A549 (cell line): ENCODE data around the gene TRAPPC10. TPM values are rescaled to one million over a fixed set of nuclear protein-coding genes. Genes with fewer than 3 reads are reported as not detected.

Source experiments
- ATAC-seq, 2 experiments: fragments of 200-7000 bp in 1 of 2; fragments of >200 bp in 1 of 2; cut with Nextera tagmentation in 1 of 2; cut with Tn5 transposase in 1 of 2; 3 replicates each; pipeline versions ENCODE4 v1.8.0 to v1.9.1; 2018 to 2020; ENCODE audit warnings: mild to moderate bottlenecking in 1 of 2, moderate library complexity in 1 of 2
- CTCF ChIA-PET: fragments of 300-600 bp; sonication (Branson Sonifier 250); formaldehyde crosslinking; extraction: SDS; loops from one replicate; lab custom pipeline; 2021; ENCODE audit warnings: antibody characterized with exemption, inconsistent platforms; lab: Yijun Ruan, JAX
- POLR2A ChIA-PET: fragments of 350-600 bp; formaldehyde crosslinking; extraction: SDS; loops from one replicate; lab custom pipeline; 2021; ENCODE audit warnings: antibody characterized with exemption, inconsistent platforms; lab: Yijun Ruan, JAX
- DNase-seq, 2 experiments: peaks; one replicate each; pipeline versions ENCODE4 v3.0.0 to v3.0.0-alpha.2; 2011 to 2016; ENCODE audit warnings: low read depth in 1 of 2, low spot score in 1 of 2
- FAIRE-seq: peaks from 2 replicates; lab custom pipeline; 2011; peaks lifted over from hg19 to GRCh38; lab: Jason Lieb, UNC
- H3K27ac ChIP-seq, 2 experiments: fragments of >200 bp; sonication (Bioruptor Twin); formaldehyde crosslinking; 3 replicates each; pipeline ENCODE4 v1.5.1; 2016 to 2017
- H3K4me1 ChIP-seq: fragments of >200 bp; sonication (Bioruptor Twin); formaldehyde crosslinking; 3 replicates; pipeline ENCODE4 v1.6.1; 2016
- H3K4me2 ChIP-seq: fragments of >200 bp; sonication (Bioruptor Twin); formaldehyde crosslinking; 3 replicates; pipeline ENCODE4 v1.6.1; 2016
- H3K4me3 ChIP-seq: fragments of >200 bp; sonication (Bioruptor Twin); formaldehyde crosslinking; 3 replicates; pipeline ENCODE4 v1.5.1; 2016
- H3K9me3 ChIP-seq: fragments of >200 bp; sonication (Bioruptor Twin); formaldehyde crosslinking; 3 replicates; pipeline ENCODE4 v1.6.1; 2016
- CBX8 ChIP-seq: fragments of 200-600 bp; sonication (generic); IDR thresholded peaks from 2 replicates; pipeline ENCODE4 v1.6.1; 2016
- CHD2 ChIP-seq: fragments of 150-350 bp; IDR thresholded peaks from 2 replicates; pipeline ENCODE4 v1.6.1; 2014; ENCODE audit warnings: low read length; ENCODE audit not compliant: partially characterized antibody
- EP300 ChIP-seq, 2 experiments: fragments of >200 bp; sonication (Bioruptor Twin); formaldehyde crosslinking; IDR thresholded peaks; 2 replicates in 1 of 2; 3 replicates in 1 of 2; pipeline ENCODE4 v1.6.1; 2016 to 2017
- FOSL2 ChIP-seq, 2 experiments: fragments of 450-650 bp in 1 of 2; fragments of >200 bp in 1 of 2; sonication (Bioruptor Twin) in 1 of 2; formaldehyde crosslinking; IDR thresholded peaks; 2 replicates each; pipeline versions ENCODE4 v1.5.0 to v1.6.1; 2016 to 2020; ENCODE audit warnings: mild to moderate bottlenecking in 1 of 2, moderate library complexity in 1 of 2
- HOXB13 ChIP-seq: fragments of 250-450 bp; sonication (Bioruptor Pico); IDR thresholded peaks from 2 replicates; pipeline ENCODE4 v1.5.0; 2020; ENCODE audit warnings: low read depth, mild to moderate bottlenecking, moderate library complexity
- JUN ChIP-seq, 2 experiments: fragments of >200 bp; sonication (Bioruptor Twin); formaldehyde crosslinking; IDR thresholded peaks; 2 replicates in 1 of 2; 3 replicates in 1 of 2; pipeline ENCODE4 v1.6.1; 2016 to 2017
- JUNB ChIP-seq: fragments of >200 bp; sonication (Bioruptor Twin); formaldehyde crosslinking; IDR thresholded peaks from 2 replicates; pipeline ENCODE4 v1.6.1; 2016
- MAFK ChIP-seq: fragments of 450-650 bp; IDR thresholded peaks from 2 replicates; pipeline ENCODE4 v1.6.1; 2014; ENCODE audit not compliant: partially characterized antibody
- MYC ChIP-seq: IDR thresholded peaks from 2 replicates; pipeline ENCODE4 v1.6.1; 2012; ENCODE audit warnings: mild to moderate bottlenecking, inconsistent platforms, low read length, improper control_type of control experiment, borderline replicate concordance
- RAD21 ChIP-seq, 2 experiments: fragments of >200 bp in 1 of 2; sonication (Bioruptor Twin) in 1 of 2; formaldehyde crosslinking in 1 of 2; IDR thresholded peaks in 1 of 2; conservative IDR thresholded peaks in 1 of 2; 2 replicates in 1 of 2; 3 replicates in 1 of 2; pipeline ENCODE4 v1.6.1; 2012 to 2018; ENCODE audit warnings: inconsistent platforms in 1 of 2
- RCOR1 ChIP-seq: fragments of 150-350 bp; IDR thresholded peaks from 2 replicates; pipeline ENCODE4 v1.6.1; 2014; ENCODE audit warnings: antibody characterized with exemption, low read length, low read depth
- SMC3 ChIP-seq: fragments of >200 bp; sonication (Bioruptor Twin); formaldehyde crosslinking; IDR thresholded peaks from 3 replicates; pipeline ENCODE4 v1.6.1; 2018; ENCODE audit warnings: inconsistent platforms
- ZC3H11A ChIP-seq: fragments of 450-650 bp; IDR thresholded peaks from 2 replicates; pipeline ENCODE4 v1.6.1; 2014; ENCODE audit warnings: antibody characterized with exemption, mild to moderate bottlenecking
- ZFP36 ChIP-seq: fragments of 450-650 bp; IDR thresholded peaks from 2 replicates; pipeline ENCODE4 v1.6.1; 2014; ENCODE audit warnings: borderline replicate concordance; ENCODE audit not compliant: partially characterized antibody
- ZNF302 ChIP-seq: fragments of 250-450 bp; sonication (Bioruptor Pico); IDR thresholded peaks from 2 replicates; pipeline ENCODE4 v1.9.0; 2021; ENCODE audit warnings: inconsistent platforms, mild to moderate bottlenecking, moderate library complexity
- WGBS: methylation state at CpG from one replicate; pipeline ENCODE4 v1.1.6; 2017; ENCODE audit errors: missing lambda C conversion rate; 5-methylcytosine and 5-hydroxymethylcytosine counted together
- polyA plus RNA-seq, 4 experiments: library from polyadenylated mRNA; depleted of rRNA in 3 of 4; stranded (reverse); fragments of >200 nt; fragmentation: RNase III in 1 of 4; extraction: RNeasy Plus Mini Kit Qiagen cat#74134 plus additional on column Dnase treatment in 1 of 4; gene quantifications; 2 replicates in 3 of 4; 3 replicates in 1 of 4; pipeline ENCODE4 v1.2.3, GENCODE V29; 2011 to 2017
- TF ChIP-seq, protein P1 (sequence below): fragments of >200 bp; sonication (Bioruptor Twin); formaldehyde crosslinking; IDR thresholded peaks from 3 replicates; pipeline ENCODE4 v1.5.1; 2016
- TF ChIP-seq, protein P2 (sequence below): fragments of 200-600 bp; sonication (generic); IDR thresholded peaks from 2 replicates; pipeline ENCODE4 v1.6.1; 2016; ENCODE audit warnings: antibody characterized with exemption, mild to moderate bottlenecking, moderate library complexity
- TF ChIP-seq, protein P3 (sequence below): fragments of >200 bp; sonication (Bioruptor Twin); formaldehyde crosslinking; IDR thresholded peaks from 3 replicates; pipeline ENCODE4 v1.6.1; 2016
- TF ChIP-seq, protein P4 (sequence below): fragments of 250-450 bp; sonication (Bioruptor Pico); IDR thresholded peaks from 2 replicates; pipeline ENCODE4 v1.5.0; 2021; ENCODE audit warnings: mild to moderate bottlenecking, moderate library complexity, borderline replicate concordance

The TRAPPC10 gene
- polyA plus RNA-seq, 2 of the 4 experiments (the other 2 are of a cell fraction), result 11.8 to 27.7 TPM

DNA sequence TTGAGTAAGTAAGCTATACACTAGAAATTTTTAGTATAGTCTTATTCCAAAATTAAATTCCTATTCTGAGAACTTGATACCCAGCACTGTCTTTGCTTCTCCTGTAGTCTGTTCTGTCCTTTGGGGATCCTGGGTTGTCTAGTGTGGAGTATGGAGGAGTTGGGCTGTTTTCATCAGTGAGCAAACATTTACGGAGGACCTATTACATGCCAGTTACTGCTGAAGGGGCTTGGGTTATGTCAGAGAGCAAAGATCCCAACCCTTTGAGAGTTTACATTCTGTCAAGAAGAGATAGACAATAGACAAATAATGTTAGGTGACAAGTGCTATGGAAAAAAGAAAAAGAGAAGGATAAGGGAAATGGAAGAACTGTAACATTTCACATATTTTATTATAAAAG, 9.0 kb downstream of the TRAPPC10 start:
- no peak for DNase-seq
- TF ChIP-seq ZFP36 (no peak), ZC3H11A (no peak), JUN (IDR thresholded peaks at IDR 0.05) (no peak), MAFK (no peak), FOSL2 (IDR thresholded peaks at IDR 0.05) (no peak), FOSL2 (CRISPR knock-in tag; IDR thresholded peaks at IDR 0.05) (no peak), CBX8 (no peak), ZNF302 (CRISPR knock-in tag) (no peak), HOXB13 (CRISPR knock-in tag) (no peak), SMC3 (no peak), JUNB (no peak)
- TF ChIP-seq, protein P1, sequence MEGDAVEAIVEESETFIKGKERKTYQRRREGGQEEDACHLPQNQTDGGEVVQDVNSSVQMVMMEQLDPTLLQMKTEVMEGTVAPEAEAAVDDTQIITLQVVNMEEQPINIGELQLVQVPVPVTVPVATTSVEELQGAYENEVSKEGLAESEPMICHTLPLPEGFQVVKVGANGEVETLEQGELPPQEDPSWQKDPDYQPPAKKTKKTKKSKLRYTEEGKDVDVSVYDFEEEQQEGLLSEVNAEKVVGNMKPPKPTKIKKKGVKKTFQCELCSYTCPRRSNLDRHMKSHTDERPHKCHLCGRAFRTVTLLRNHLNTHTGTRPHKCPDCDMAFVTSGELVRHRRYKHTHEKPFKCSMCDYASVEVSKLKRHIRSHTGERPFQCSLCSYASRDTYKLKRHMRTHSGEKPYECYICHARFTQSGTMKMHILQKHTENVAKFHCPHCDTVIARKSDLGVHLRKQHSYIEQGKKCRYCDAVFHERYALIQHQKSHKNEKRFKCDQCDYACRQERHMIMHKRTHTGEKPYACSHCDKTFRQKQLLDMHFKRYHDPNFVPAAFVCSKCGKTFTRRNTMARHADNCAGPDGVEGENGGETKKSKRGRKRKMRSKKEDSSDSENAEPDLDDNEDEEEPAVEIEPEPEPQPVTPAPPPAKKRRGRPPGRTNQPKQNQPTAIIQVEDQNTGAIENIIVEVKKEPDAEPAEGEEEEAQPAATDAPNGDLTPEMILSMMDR, result no peak
- 100% methylated on average over 1 of the region's 1 CpG for WGBS
- POLR2A ChIA-PET, result interaction anchor here (0.9 kb wide), 1 partner anchor 9 kb away, joined by 6 read pairs; the partner anchor contains the start of gene TRAPPC10
- H3K4me3 ChIP-seq, result no peak overlapping the region
- no peak for ATAC-seq
- H3K4me1 ChIP-seq, result peaks cover 14% of the 10 kb centered on the region; the same call in 1 of the 3 replicates
- H3K4me2 ChIP-seq, result no peak overlapping the region
- H3K9me3 ChIP-seq, result no peaks in the 10 kb centered on the region
- CTCF ChIA-PET, result interaction anchor here (0.8 kb wide), 1 partner anchor 9 kb away, joined by 3 read pairs; no protein-coding TSS in a partner anchor
- no peak for FAIRE-seq
- no peak overlapping the region for H3K27ac ChIP-seq

DNA sequence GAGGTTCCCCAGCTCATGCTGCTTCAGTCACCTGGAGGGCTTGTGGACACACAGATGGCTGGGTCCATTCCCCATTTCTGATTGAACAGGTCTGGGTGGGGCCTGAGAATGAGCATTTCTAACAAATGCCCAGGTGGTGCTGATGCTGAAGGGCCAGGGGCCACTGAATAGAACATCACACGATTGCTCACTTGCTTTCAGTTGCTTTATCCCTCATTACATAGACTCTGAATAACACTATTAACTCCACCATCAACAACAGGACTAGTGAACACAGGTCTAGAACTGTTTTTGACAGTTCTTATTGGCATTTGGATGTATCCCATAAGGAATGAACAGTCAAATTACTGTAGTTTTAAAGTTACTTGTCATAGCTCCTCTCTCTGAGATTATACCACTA, 12.1 kb downstream of the TRAPPC10 start:
- ATAC-seq, result no peak
- POLR2A ChIA-PET, result no interaction called here
- Histone ChIP-seq H3K9me3 (no peaks in the 10 kb centered on the region), H3K27ac (no peak overlapping the region), H3K4me2 (no peak overlapping the region), H3K4me3 (no peak overlapping the region), H3K4me1 (peaks cover 14% of the 10 kb centered on the region; the same call in 1 of the 3 replicates)
- 80% methylated on average over 1 of the region's 1 CpG for WGBS
- no peak for FAIRE-seq
- TF ChIP-seq EP300 (IDR thresholded peaks at IDR 0.05) (no peak), ZNF302 (CRISPR knock-in tag) (no peak), MAFK (no peak), RCOR1 (no peak), MYC (no peak), CHD2 (no peak), RAD21 (conservative IDR thresholded peaks at IDR 0.05 in 1 of 2, IDR thresholded peaks at IDR 0.05 in 1 of 2) (no peak), HOXB13 (CRISPR knock-in tag) (no peak)
- TF ChIP-seq, protein P2, sequence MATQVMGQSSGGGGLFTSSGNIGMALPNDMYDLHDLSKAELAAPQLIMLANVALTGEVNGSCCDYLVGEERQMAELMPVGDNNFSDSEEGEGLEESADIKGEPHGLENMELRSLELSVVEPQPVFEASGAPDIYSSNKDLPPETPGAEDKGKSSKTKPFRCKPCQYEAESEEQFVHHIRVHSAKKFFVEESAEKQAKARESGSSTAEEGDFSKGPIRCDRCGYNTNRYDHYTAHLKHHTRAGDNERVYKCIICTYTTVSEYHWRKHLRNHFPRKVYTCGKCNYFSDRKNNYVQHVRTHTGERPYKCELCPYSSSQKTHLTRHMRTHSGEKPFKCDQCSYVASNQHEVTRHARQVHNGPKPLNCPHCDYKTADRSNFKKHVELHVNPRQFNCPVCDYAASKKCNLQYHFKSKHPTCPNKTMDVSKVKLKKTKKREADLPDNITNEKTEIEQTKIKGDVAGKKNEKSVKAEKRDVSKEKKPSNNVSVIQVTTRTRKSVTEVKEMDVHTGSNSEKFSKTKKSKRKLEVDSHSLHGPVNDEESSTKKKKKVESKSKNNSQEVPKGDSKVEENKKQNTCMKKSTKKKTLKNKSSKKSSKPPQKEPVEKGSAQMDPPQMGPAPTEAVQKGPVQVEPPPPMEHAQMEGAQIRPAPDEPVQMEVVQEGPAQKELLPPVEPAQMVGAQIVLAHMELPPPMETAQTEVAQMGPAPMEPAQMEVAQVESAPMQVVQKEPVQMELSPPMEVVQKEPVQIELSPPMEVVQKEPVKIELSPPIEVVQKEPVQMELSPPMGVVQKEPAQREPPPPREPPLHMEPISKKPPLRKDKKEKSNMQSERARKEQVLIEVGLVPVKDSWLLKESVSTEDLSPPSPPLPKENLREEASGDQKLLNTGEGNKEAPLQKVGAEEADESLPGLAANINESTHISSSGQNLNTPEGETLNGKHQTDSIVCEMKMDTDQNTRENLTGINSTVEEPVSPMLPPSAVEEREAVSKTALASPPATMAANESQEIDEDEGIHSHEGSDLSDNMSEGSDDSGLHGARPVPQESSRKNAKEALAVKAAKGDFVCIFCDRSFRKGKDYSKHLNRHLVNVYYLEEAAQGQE, result no peak
- TF ChIP-seq, protein P3, sequence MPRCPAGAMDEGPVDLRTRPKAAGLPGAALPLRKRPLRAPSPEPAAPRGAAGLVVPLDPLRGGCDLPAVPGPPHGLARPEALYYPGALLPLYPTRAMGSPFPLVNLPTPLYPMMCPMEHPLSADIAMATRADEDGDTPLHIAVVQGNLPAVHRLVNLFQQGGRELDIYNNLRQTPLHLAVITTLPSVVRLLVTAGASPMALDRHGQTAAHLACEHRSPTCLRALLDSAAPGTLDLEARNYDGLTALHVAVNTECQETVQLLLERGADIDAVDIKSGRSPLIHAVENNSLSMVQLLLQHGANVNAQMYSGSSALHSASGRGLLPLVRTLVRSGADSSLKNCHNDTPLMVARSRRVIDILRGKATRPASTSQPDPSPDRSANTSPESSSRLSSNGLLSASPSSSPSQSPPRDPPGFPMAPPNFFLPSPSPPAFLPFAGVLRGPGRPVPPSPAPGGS, result no peak
- TF ChIP-seq, protein P1, result no peak
- TF ChIP-seq, protein P4, sequence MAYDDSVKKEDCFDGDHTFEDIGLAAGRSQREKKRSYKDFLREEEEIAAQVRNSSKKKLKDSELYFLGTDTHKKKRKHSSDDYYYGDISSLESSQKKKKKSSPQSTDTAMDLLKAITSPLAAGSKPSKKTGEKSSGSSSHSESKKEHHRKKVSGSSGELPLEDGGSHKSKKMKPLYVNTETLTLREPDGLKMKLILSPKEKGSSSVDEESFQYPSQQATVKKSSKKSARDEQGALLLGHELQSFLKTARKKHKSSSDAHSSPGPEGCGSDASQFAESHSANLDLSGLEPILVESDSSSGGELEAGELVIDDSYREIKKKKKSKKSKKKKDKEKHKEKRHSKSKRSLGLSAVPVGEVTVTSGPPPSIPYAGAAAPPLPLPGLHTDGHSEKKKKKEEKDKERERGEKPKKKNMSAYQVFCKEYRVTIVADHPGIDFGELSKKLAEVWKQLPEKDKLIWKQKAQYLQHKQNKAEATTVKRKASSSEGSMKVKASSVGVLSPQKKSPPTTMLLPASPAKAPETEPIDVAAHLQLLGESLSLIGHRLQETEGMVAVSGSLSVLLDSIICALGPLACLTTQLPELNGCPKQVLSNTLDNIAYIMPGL (CRISPR knock-in tag), result no peak
- CTCF ChIA-PET, result no interaction called here
- DNase-seq, result no peak
